ENCODE results near the gene SLC38A11.
"Not testable (repeated sequence)": the region's sequence is repeated elsewhere in the genome, so short reads cannot be mapped to it uniquely, and the experiment has no call there.

DNA sequence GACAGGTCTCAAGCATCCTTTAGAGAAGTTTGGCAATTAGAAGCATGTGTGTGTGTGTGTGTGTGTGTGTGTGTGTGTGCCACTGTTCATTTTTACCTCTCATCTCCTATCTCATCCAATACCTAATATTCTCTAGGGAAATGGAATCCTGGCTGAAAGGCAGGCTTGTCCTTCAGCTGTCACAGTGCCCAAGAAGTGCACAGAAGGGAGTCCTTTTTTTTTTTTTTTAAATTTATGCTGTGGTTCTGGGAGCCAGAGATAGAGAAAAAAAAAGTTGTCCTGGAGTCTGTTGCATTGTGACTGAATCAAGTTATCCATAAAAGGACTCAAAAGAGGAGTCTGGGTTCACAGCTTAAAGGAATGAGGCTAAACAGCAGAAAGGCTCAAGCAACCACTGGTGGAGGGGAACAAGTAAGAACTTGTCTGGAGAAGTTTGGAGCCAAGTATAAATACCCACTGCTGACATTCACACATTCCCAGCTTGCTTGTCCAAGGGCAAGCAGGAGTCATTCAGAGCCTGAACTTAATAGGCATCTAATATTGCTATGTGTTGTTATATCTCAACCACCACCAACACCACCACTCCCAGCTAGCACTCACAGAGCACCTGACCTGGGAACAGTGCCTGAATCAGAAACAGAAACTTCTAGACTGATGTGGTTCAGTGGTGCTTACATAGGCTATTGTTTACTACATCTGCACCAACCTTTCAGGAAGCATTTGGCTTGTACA lies 36.2 kb upstream of the SLC38A11 start:
- TF ChIP-seq, protein P1, sequence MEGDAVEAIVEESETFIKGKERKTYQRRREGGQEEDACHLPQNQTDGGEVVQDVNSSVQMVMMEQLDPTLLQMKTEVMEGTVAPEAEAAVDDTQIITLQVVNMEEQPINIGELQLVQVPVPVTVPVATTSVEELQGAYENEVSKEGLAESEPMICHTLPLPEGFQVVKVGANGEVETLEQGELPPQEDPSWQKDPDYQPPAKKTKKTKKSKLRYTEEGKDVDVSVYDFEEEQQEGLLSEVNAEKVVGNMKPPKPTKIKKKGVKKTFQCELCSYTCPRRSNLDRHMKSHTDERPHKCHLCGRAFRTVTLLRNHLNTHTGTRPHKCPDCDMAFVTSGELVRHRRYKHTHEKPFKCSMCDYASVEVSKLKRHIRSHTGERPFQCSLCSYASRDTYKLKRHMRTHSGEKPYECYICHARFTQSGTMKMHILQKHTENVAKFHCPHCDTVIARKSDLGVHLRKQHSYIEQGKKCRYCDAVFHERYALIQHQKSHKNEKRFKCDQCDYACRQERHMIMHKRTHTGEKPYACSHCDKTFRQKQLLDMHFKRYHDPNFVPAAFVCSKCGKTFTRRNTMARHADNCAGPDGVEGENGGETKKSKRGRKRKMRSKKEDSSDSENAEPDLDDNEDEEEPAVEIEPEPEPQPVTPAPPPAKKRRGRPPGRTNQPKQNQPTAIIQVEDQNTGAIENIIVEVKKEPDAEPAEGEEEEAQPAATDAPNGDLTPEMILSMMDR (IDR thresholded peaks at IDR 0.05) = not testable (repeated sequence)
- TF ChIP-seq POLR2A (IDR thresholded peaks at IDR 0.05) = not testable (repeated sequence)

Data from vagina (tissue), 2 donors.